ENCODE data around the gene CEP112.
"Not testable (repeated sequence)": the region's sequence is repeated elsewhere in the genome, so short reads cannot be mapped to it uniquely, and the experiment has no call there.

Gene CEP112

GRCh38 chr17:65683428-65683827 is 508.5 kb downstream of the CEP112 start:
- no peak overlapping the region for H3K4me3 ChIP-seq (ENCODE audit: low read depth, low read length)
- no peak for DNase-seq (ENCODE audit: low read depth)
- TF ChIP-seq, protein P1, sequence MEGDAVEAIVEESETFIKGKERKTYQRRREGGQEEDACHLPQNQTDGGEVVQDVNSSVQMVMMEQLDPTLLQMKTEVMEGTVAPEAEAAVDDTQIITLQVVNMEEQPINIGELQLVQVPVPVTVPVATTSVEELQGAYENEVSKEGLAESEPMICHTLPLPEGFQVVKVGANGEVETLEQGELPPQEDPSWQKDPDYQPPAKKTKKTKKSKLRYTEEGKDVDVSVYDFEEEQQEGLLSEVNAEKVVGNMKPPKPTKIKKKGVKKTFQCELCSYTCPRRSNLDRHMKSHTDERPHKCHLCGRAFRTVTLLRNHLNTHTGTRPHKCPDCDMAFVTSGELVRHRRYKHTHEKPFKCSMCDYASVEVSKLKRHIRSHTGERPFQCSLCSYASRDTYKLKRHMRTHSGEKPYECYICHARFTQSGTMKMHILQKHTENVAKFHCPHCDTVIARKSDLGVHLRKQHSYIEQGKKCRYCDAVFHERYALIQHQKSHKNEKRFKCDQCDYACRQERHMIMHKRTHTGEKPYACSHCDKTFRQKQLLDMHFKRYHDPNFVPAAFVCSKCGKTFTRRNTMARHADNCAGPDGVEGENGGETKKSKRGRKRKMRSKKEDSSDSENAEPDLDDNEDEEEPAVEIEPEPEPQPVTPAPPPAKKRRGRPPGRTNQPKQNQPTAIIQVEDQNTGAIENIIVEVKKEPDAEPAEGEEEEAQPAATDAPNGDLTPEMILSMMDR (IDR thresholded peaks at IDR 0.05; ENCODE audit: control insufficient read depth, extremely low read depth, insufficient read depth), result no peak

DNA sequence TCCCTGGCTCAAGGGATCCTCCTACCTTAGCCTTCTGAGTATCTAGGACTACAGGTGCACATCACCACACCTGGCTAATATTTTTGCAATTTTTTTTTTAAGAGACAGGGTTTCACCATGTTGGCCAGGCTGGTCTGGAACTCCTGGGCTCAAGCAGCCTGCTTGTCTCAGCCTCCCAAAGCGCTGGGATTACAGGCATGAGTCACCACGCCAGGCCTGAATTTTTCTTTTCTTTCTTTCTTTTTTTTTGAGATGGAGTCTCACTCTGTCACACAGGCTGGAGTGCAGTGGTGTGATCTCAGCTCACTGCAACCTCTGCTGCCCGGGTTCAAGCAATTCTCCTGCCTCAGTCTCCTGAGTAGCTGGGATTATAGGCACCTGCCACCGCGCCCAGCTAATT is 510.2 kb downstream of the CEP112 start:
- H3K4me3 ChIP-seq (ENCODE audit: low read depth, low read length); DNase-seq (ENCODE audit: low read depth): not testable (repeated sequence)

GRCh38 chr17:65679165-65679845 is 512.6 kb downstream of the CEP112 start:
- H3K4me3 ChIP-seq (ENCODE audit: low read depth, low read length), result no peak overlapping the region
- TF ChIP-seq, protein P1 (IDR thresholded peaks at IDR 0.05; ENCODE audit: control insufficient read depth, extremely low read depth, insufficient read depth), result no peak
- DNase-seq (ENCODE audit: low read depth), result no peak

DNA sequence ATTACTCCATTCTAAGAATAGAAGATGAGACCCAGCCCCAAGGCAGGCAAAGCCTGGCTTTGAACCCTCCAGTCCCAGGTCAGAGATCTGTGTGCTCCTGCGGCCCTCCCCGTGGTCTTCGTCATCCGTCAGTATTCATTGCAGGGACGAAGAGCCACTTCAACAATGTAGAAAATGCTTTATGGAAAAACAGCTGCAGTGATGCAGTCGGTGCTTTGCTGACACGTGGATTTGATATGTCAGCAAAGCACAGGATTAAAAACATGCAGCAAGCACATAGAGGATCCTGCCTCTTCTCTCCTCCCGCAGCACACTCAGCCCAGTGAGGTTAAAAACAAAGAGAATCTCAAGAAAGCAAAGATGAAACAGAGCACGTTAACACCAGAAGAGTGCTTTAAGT is 513.4 kb downstream of the CEP112 start:
- H3K4me3 ChIP-seq (ENCODE audit: low read depth, low read length), result no peak overlapping the region
- TF ChIP-seq, protein P1 (IDR thresholded peaks at IDR 0.05; ENCODE audit: control insufficient read depth, extremely low read depth, insufficient read depth), result no peak
- DNase-seq (ENCODE audit: low read depth), result no peak

DNA sequence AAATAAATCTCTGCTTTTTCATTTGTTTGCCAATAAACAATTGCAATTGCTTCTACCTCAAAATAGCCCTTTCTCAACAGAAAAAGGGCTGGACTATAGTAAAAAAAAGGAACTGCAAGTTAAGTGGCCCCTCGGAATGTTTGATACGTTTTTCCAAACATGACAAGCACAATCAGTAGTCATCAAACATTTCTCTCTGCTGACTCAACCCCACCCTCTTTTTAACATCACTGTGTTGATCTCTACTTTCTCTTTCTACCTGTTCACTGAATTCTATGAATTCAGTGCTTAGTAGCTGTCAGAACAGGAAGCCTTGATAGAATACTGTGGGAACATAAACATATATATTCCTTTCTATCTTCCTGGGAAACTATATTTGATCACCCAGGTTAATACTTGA is 514.0 kb downstream of the CEP112 start:
- TF ChIP-seq, protein P1 (IDR thresholded peaks at IDR 0.05; ENCODE audit: control insufficient read depth, extremely low read depth, insufficient read depth), result no peak
- no peak overlapping the region for H3K4me3 ChIP-seq (ENCODE audit: low read depth, low read length)
- no peak for DNase-seq (ENCODE audit: low read depth)

GRCh38 chr17:65674246-65675045 is 517.5 kb downstream of the CEP112 start:
- TF ChIP-seq, protein P1 (IDR thresholded peaks at IDR 0.05; ENCODE audit: control insufficient read depth, extremely low read depth, insufficient read depth), result no peak
- DNase-seq (ENCODE audit: low read depth), result peak; percentile 78

GRCh38 chr17:65670667-65671371 is 521.1 kb downstream of the CEP112 start:
- no peak overlapping the region for H3K4me3 ChIP-seq (ENCODE audit: low read depth, low read length)
- TF ChIP-seq, protein P1 (IDR thresholded peaks at IDR 0.05; ENCODE audit: control insufficient read depth, extremely low read depth, insufficient read depth), result no peak
- no peak for DNase-seq (ENCODE audit: low read depth)

More at GRCh38 chr17:65674246-65675045, 517.5 kb downstream of the CEP112 start:
- H3K4me3 ChIP-seq (ENCODE audit: low read depth, low read length), result no peak overlapping the region
